Breast epithelium (tissue), 3 donors: ENCODE data around the gene MAP3K6.

Experiments used
- CTCF ChIP-seq, 3 donors: fragments of 450-650 bp; IDR thresholded peaks; one replicate each; pipeline ENCODE4 v1.5.1; 2016 to 2017; ENCODE audit warnings: antibody characterized with exemption in 3 of 3, mild to moderate bottlenecking in 3 of 3, moderate library complexity in 3 of 3
- POLR2A ChIP-seq: fragments of 450-650 bp; IDR thresholded peaks from one replicate; pipeline ENCODE4 v1.6.1; 2016; ENCODE audit warnings: antibody characterized with exemption, mild to moderate bottlenecking, moderate library complexity
- POLR2AphosphoS5 ChIP-seq, 3 donors: sonication (generic); formaldehyde crosslinking; IDR thresholded peaks; one replicate each; pipeline ENCODE4 v1.6.1; 2017; ENCODE audit warnings: antibody characterized with exemption in 3 of 3

- TF ChIP-seq POLR2AphosphoS5 (IDR thresholded peaks at IDR 0.05) (no peak), CTCF (IDR thresholded peaks at IDR 0.05) (no peak), POLR2A (no peak)
These were observed 58.7 kb downstream of the MAP3K6 start for GRCh38 chr1:27307874-27308598.
